IMR-90 (cell line): ENCODE measurements around the gene MELTF. TPM values are rescaled to one million over a fixed set of nuclear protein-coding genes. Genes with fewer than 3 reads are reported as not detected.

ENCODE experiments used
- CHD1 ChIP-seq: IDR thresholded peaks from 2 replicates; pipeline ENCODE4 v1.6.1; 2012; ENCODE audit warnings: low read depth, low read length, improper control_type of control experiment
- polyA plus RNA-seq, 3 experiments: library from polyadenylated mRNA; depleted of rRNA; stranded (reverse); fragments of >200 nt; gene quantifications; 2 replicates each; pipeline ENCODE4 v1.2.3, GENCODE V29; 2012; ENCODE audit warnings: low replicate concordance in 1 of 3
- total RNA-seq: library from RNA; depleted of rRNA; stranded (reverse); fragments of >200 nt; gene quantifications from 2 replicates; pipeline ENCODE4 v1.2.3, GENCODE V29; 2012
- TF ChIP-seq, protein P1 (sequence below): conservative IDR thresholded peaks from 2 replicates; pipeline ENCODE4 v1.5.1; 2012; ENCODE audit warnings: mild to moderate bottlenecking, low read depth, low read length, improper control_type of control experiment

The MELTF gene
- total and polyA plus RNA-seq, 2 of the 4 experiments (the other 2 are of a cell fraction): 0.18 to 0.50 TPM

DNA sequence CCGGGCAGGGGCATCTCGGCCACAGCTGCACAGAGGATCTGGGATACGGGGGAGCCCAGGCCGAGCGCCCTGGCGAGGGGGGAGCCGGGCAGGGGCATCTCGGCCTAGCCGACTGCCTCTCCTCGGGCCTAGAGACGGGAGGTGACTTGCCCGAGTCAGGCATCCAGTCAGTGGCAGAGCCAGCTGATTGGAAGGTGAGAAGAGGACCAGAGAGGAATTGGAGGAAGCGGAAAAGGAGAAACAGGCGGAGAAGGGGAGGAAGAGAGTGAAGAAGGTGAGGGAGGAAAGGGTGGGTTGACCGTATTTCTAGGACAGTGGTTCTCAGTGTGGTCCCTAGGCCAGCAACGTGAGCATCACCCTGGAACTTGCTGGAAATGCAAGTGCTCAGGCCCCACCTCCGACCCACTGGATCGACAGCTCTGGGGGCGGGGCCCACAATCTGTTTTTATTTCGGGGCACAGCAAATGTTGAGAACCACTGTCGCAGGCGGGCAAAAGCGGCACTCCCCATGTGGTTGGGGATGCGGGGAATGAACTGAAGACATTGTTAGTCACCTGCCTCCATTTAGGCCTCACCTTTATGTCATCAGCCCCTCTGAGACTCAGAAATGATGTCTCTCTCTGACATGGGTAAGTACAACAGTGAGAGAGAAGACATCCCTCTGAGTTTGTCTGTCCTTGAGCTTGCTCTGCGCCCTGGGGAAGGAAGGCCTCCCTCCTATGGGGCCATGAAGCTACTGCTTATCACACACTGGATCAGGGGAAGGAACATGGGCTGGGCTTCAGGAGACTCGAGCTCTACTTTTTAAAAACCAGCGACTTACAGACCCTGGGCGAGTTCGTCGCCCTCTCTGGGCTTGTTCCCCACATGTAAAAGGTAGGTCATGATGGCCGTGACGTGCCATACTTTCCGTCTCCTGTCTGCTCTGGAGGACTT, 1.0 kb upstream of the MELTF start (continued):
- TF ChIP-seq, protein P1, sequence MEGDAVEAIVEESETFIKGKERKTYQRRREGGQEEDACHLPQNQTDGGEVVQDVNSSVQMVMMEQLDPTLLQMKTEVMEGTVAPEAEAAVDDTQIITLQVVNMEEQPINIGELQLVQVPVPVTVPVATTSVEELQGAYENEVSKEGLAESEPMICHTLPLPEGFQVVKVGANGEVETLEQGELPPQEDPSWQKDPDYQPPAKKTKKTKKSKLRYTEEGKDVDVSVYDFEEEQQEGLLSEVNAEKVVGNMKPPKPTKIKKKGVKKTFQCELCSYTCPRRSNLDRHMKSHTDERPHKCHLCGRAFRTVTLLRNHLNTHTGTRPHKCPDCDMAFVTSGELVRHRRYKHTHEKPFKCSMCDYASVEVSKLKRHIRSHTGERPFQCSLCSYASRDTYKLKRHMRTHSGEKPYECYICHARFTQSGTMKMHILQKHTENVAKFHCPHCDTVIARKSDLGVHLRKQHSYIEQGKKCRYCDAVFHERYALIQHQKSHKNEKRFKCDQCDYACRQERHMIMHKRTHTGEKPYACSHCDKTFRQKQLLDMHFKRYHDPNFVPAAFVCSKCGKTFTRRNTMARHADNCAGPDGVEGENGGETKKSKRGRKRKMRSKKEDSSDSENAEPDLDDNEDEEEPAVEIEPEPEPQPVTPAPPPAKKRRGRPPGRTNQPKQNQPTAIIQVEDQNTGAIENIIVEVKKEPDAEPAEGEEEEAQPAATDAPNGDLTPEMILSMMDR: no peak
- TF ChIP-seq CHD1: no peak
